NK-92 treated with Interleukin-12 subunit alpha and Interleukin-12 subunit beta, amount 100 ng/mL, for 24 hours (cell line): ENCODE data around the gene RITA1.

ENCODE experiments used
- DNase-seq: peaks from one replicate; lab custom pipeline; 2025; lab: John Stamatoyannopoulos, UW

Gene RITA1

GRCh38 chr12:113231235-113232088, 45.9 kb downstream of the RITA1 start:
- no peak for DNase-seq

GRCh38 chr12:113232089-113232839, 46.7 kb downstream of the RITA1 start:
- DNase-seq: no peak

GRCh38 chr12:113232840-113233585, 47.5 kb downstream of the RITA1 start:
- DNase-seq: no peak

- DNase-seq: no peak
Measured at GRCh38 chr12:113233967-113234366, 48.4 kb downstream of the RITA1 start.

- DNase-seq: no peak
Measured at GRCh38 chr12:113234483-113234882, 49.0 kb downstream of the RITA1 start.

GRCh38 chr12:113235976-113236375, 50.5 kb downstream of the RITA1 start:
- DNase-seq: no peak

GRCh38 chr12:113236539-113237399, 51.2 kb downstream of the RITA1 start:
- no peak for DNase-seq

- no peak for DNase-seq
Measured at GRCh38 chr12:113237748-113238147, 52.2 kb downstream of the RITA1 start.

GRCh38 chr12:113238309-113238708, 52.8 kb downstream of the RITA1 start:
- DNase-seq: no peak

GRCh38 chr12:113239288-113239771, 53.8 kb downstream of the RITA1 start:
- no peak for DNase-seq

GRCh38 chr12:113239811-113240331, 54.4 kb downstream of the RITA1 start:
- DNase-seq: no peak

GRCh38 chr12:113240395-113240794, 54.9 kb downstream of the RITA1 start:
- no peak for DNase-seq

GRCh38 chr12:113241191-113242025, 55.9 kb downstream of the RITA1 start:
- no peak for DNase-seq
